Measurements from ENCODE around the gene HIGD1A.

The HIGD1A gene

DNA sequence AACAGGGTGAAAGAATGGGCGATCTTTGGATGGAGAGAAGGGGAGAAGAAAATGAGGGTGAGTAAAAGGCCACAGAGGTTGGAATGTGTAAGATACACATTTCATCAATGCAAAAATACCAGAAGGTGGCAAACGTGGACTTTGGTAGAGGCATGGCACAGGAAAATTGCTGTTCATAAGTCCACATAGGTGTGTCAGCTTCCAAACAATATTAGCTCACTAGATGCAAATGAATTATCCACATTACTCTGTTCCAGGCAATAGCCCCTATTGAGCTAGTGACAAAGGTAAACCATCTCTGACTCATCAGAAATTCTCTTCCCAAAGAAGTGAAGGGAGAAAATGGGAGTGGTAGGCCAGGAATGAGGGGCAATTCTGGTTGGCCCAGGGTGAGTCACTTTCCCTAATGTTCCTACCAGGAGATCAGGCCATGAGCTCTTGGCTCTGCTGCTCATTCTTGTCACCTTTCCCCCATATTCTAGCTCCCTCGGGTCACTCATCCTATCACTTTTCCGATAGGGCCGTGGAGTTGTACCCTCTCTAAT, 24.9 kb upstream of the HIGD1A start:
- Histone ChIP-seq H3K27ac (ENCODE audit: low read length) (no peak overlapping the region), H3K36me3 (ENCODE audit: control insufficient read depth, insufficient read depth, low read length) (no peaks in the 10 kb centered on the region), H3K27me3 (ENCODE audit: control insufficient read depth, insufficient read depth, low read length) (no peaks in the 10 kb centered on the region), H3K4me1 (ENCODE audit: control insufficient read depth, insufficient read depth, low read length) (peaks cover 2% of the 10 kb centered on the region; the same call in 1 of the 2 replicates), H3K4me3 (ENCODE audit: low read length) (no peak overlapping the region), H3K9me3 (ENCODE audit: control insufficient read depth, insufficient read depth, low read length) (no peaks in the 10 kb centered on the region)
- no CpG with 5 or more reads among the region's 5 CpGs for WGBS (ENCODE audit: insufficient coverage, insufficient read length)
- no peak for DNase-seq (ENCODE audit: low read depth, low spot score)

DNA sequence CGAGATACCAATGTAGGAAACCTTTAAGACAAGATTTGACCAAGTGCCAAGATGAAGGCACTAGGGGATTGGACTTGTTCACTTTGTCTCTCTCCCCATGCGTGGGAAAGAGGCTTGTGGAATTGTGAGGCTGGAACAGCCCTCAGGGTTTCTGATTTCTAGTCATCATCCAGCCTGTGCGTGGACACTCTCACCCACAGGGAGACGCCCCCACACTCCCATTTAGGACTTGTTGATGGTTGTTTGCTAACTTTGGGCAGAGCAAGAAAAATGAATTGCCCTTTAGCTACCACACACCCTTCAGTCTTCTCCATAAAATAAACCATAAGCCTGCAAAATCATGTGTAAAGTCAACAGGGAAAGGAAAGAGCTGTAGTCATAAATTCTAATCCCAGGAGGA, 23.4 kb upstream of the HIGD1A start:
- WGBS (ENCODE audit: insufficient coverage, insufficient read length): no CpG with 5 or more reads among the region's 4 CpGs
- Histone ChIP-seq H3K9me3 (ENCODE audit: control insufficient read depth, insufficient read depth, low read length) (no peaks in the 10 kb centered on the region), H3K4me1 (ENCODE audit: control insufficient read depth, insufficient read depth, low read length) (peaks cover 2% of the 10 kb centered on the region; the same call in 1 of the 2 replicates), H3K36me3 (ENCODE audit: control insufficient read depth, insufficient read depth, low read length) (no peaks in the 10 kb centered on the region), H3K4me3 (ENCODE audit: low read length) (no peak overlapping the region), H3K27me3 (ENCODE audit: control insufficient read depth, insufficient read depth, low read length) (no peaks in the 10 kb centered on the region), H3K27ac (ENCODE audit: low read length) (no peak overlapping the region)
- DNase-seq (ENCODE audit: low read depth, low spot score): no peak

- Histone ChIP-seq H3K4me3 (ENCODE audit: low read length) (no peak overlapping the region), H3K27me3 (ENCODE audit: control insufficient read depth, insufficient read depth, low read length) (no peaks in the 10 kb centered on the region), H3K4me1 (ENCODE audit: control insufficient read depth, insufficient read depth, low read length) (peaks cover 2% of the 10 kb centered on the region; the same call in 1 of the 2 replicates), H3K36me3 (ENCODE audit: control insufficient read depth, insufficient read depth, low read length) (no peaks in the 10 kb centered on the region), H3K9me3 (ENCODE audit: control insufficient read depth, insufficient read depth, low read length) (no peaks in the 10 kb centered on the region), H3K27ac (ENCODE audit: low read length) (no peak overlapping the region)
- no peak for DNase-seq (ENCODE audit: low read depth, low spot score)
These were observed 22.7 kb upstream of the HIGD1A start for GRCh38 chr3:42827023-42827422.

DNA sequence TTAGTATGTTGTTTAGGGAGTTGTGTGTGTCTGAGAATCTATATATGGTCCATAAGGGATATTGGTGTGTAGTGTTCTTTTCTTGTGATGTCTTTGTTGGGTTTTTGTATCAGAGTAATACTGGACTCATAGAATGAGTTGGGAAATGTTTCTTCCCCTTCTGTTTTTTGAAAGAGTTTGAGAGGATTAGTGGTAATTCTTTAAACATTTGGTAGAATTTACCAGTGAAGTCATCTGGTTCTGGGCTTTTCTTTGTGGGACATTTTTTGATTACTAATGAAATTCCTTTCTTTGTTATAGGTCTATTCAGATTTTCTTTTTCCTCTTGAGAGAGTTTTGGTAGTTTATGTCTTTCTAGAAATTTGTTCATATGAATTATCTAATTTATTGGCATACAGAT, 21.9 kb upstream of the HIGD1A start:
- no peak for DNase-seq (ENCODE audit: low read depth, low spot score)
- no peaks in the 10 kb centered on the region for H3K4me1 ChIP-seq (ENCODE audit: control insufficient read depth, insufficient read depth, low read length)
- no peak overlapping the region for H3K27ac ChIP-seq (ENCODE audit: low read length)
- no peaks in the 10 kb centered on the region for H3K27me3 ChIP-seq (ENCODE audit: control insufficient read depth, insufficient read depth, low read length)
- H3K4me3 ChIP-seq (ENCODE audit: low read length): no peak overlapping the region
- no peaks in the 10 kb centered on the region for H3K36me3 ChIP-seq (ENCODE audit: control insufficient read depth, insufficient read depth, low read length)
- no peaks in the 10 kb centered on the region for H3K9me3 ChIP-seq (ENCODE audit: control insufficient read depth, insufficient read depth, low read length)

DNA sequence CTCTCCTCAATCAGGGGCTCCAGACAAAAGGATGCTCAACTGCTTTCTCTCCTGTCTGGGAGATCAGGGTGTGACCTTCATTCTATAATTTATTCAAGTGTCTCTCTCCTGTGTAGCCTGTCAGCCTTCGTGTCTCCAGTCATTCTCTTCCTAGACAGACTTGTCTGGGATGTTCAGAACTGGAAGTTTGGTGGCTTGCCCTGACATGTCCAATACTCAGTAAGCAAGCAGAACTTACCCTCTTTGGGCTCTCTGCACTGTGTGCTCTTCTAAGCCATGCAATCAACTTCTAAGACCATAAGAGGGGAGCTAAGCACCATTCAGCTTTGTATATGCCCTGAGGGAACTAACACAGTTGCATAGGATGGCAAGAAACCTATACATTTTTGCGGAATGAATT, 19.1 kb upstream of the HIGD1A start:
- no peak for DNase-seq (ENCODE audit: low read depth, low spot score)
- no peaks in the 10 kb centered on the region for H3K36me3 ChIP-seq (ENCODE audit: control insufficient read depth, insufficient read depth, low read length)
- no peak overlapping the region for H3K4me3 ChIP-seq (ENCODE audit: low read length)
- WGBS (ENCODE audit: insufficient coverage, insufficient read length): no CpG with 5 or more reads among the region's 2 CpGs
- H3K27me3 ChIP-seq (ENCODE audit: control insufficient read depth, insufficient read depth, low read length): no peaks in the 10 kb centered on the region
- H3K9me3 ChIP-seq (ENCODE audit: control insufficient read depth, insufficient read depth, low read length): no peaks in the 10 kb centered on the region
- H3K4me1 ChIP-seq (ENCODE audit: control insufficient read depth, insufficient read depth, low read length): no peaks in the 10 kb centered on the region
- no peak overlapping the region for H3K27ac ChIP-seq (ENCODE audit: low read length)

GRCh38 chr3:42822828-42823227, 18.5 kb upstream of the HIGD1A start:
- H3K36me3 ChIP-seq (ENCODE audit: control insufficient read depth, insufficient read depth, low read length): no peaks in the 10 kb centered on the region
- no CpG with 5 or more reads among the region's 3 CpGs for WGBS (ENCODE audit: insufficient coverage, insufficient read length)
- H3K27me3 ChIP-seq (ENCODE audit: control insufficient read depth, insufficient read depth, low read length): 0 out of 2 replicates have a peak, but pooled peaks cover 2% of the 10 kb centered on the region
- H3K4me3 ChIP-seq (ENCODE audit: low read length): no peak overlapping the region
- DNase-seq (ENCODE audit: low read depth, low spot score): no peak
- H3K4me1 ChIP-seq (ENCODE audit: control insufficient read depth, insufficient read depth, low read length): no peaks in the 10 kb centered on the region
- H3K27ac ChIP-seq (ENCODE audit: low read length): no peak overlapping the region
- no peaks in the 10 kb centered on the region for H3K9me3 ChIP-seq (ENCODE audit: control insufficient read depth, insufficient read depth, low read length)

DNA sequence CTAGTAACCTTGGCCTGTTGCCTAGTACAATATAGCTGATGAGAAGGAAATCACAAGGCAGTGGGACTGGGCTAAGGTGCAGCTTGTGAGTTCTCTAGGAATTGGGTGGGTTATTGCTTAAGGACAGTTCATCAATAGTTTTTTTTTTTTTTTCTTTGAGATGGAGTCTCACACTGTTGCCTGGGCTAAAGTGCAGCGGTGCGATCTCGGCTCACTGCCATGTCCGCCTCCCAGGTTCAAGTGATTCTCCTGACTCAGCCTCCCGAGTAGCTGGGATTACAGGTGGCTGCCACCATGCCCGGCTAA, 16.4 kb upstream of the HIGD1A start:
- Histone ChIP-seq H3K36me3 (ENCODE audit: control insufficient read depth, insufficient read depth, low read length) (no peaks in the 10 kb centered on the region), H3K27ac (ENCODE audit: low read length) (no peak overlapping the region), H3K4me1 (ENCODE audit: control insufficient read depth, insufficient read depth, low read length) (no peaks in the 10 kb centered on the region), H3K4me3 (ENCODE audit: low read length) (no peak overlapping the region), H3K27me3 (ENCODE audit: control insufficient read depth, insufficient read depth, low read length) (0 out of 2 replicates have a peak, but pooled peaks cover 2% of the 10 kb centered on the region), H3K9me3 (ENCODE audit: control insufficient read depth, insufficient read depth, low read length) (no peaks in the 10 kb centered on the region)
- no peak for DNase-seq (ENCODE audit: low read depth, low spot score)
- WGBS (ENCODE audit: insufficient coverage, insufficient read length): no CpG with 5 or more reads among the region's 6 CpGs

GRCh38 chr3:42819351-42819965, 15.2 kb upstream of the HIGD1A start:
- DNase-seq (ENCODE audit: low read depth, low spot score): no peak
- Histone ChIP-seq H3K9me3 (ENCODE audit: control insufficient read depth, insufficient read depth, low read length) (no peaks in the 10 kb centered on the region), H3K27ac (ENCODE audit: low read length) (no peak overlapping the region), H3K36me3 (ENCODE audit: control insufficient read depth, insufficient read depth, low read length) (no peaks in the 10 kb centered on the region), H3K4me1 (ENCODE audit: control insufficient read depth, insufficient read depth, low read length) (no peaks in the 10 kb centered on the region), H3K4me3 (ENCODE audit: low read length) (no peak overlapping the region), H3K27me3 (ENCODE audit: control insufficient read depth, insufficient read depth, low read length) (0 out of 2 replicates have a peak, but pooled peaks cover 2% of the 10 kb centered on the region)
- no CpG with 5 or more reads among the region's 2 CpGs for WGBS (ENCODE audit: insufficient coverage, insufficient read length)

DNA sequence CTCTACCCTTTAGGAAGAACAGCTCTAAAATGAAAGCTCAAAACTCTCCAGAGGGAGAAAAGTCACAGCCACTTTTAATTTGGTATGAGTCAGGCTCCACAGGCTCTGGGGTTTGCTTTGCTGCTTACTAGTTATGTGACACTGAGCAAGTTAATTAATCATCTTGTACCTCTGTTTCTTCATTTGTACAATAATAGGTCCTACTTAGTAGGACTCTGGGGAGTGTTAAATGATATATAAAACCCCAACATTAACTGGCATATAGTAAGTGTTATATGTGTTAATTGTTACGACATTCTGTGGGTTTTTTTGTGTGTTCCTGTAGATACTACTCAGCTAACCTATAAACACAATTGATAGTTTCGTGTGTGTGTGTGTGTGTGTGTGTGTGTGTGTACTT, 11.5 kb upstream of the HIGD1A start:
- Histone ChIP-seq H3K36me3 (ENCODE audit: control insufficient read depth, insufficient read depth, low read length) (no peaks in the 10 kb centered on the region), H3K4me3 (ENCODE audit: low read length) (no peak overlapping the region), H3K27me3 (ENCODE audit: control insufficient read depth, insufficient read depth, low read length) (0 out of 2 replicates have a peak, but pooled peaks cover 2% of the 10 kb centered on the region), H3K4me1 (ENCODE audit: control insufficient read depth, insufficient read depth, low read length) (no peaks in the 10 kb centered on the region), H3K27ac (ENCODE audit: low read length) (no peak overlapping the region), H3K9me3 (ENCODE audit: control insufficient read depth, insufficient read depth, low read length) (no peaks in the 10 kb centered on the region)
- no peak for DNase-seq (ENCODE audit: low read depth, low spot score)
- no CpG with 5 or more reads among the region's 2 CpGs for WGBS (ENCODE audit: insufficient coverage, insufficient read length)

DNA sequence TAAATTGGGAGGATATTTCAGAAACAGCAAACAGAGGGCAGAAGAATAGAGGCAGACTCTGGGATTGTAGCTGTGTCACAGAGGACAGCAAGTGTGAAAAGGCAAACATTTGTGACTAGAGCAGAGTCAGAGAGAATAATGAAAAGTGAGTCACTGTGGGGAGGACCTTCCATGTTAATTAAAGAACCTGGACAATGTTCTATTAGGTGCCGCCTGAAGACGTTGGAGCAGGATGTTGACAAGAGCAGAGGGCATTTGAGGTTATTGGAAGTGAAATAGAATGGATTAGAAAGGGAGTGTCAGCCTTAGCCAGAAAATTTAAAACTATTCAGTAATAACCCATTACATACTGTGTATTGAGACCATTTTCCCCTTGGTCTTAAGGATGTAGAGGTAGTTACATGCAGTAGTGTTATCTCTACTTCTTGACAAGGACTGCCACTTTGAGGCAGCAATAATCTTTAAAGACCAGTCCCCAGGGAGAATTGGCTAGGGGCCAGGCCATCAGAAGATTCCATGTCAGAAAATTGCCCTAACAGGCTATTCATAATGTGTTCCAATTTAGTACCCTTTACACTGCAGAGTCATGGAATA, 10.7 kb upstream of the HIGD1A start:
- H3K27me3 ChIP-seq (ENCODE audit: control insufficient read depth, insufficient read depth, low read length): 0 out of 2 replicates have a peak, but pooled peaks cover 2% of the 10 kb centered on the region
- H3K4me3 ChIP-seq (ENCODE audit: low read length): no peak overlapping the region
- H3K27ac ChIP-seq (ENCODE audit: low read length): no peak overlapping the region
- H3K9me3 ChIP-seq (ENCODE audit: control insufficient read depth, insufficient read depth, low read length): no peaks in the 10 kb centered on the region
- no peaks in the 10 kb centered on the region for H3K36me3 ChIP-seq (ENCODE audit: control insufficient read depth, insufficient read depth, low read length)
- no peaks in the 10 kb centered on the region for H3K4me1 ChIP-seq (ENCODE audit: control insufficient read depth, insufficient read depth, low read length)
- no CpG with 5 or more reads among the region's 2 CpGs for WGBS (ENCODE audit: insufficient coverage, insufficient read length)
- DNase-seq (ENCODE audit: low read depth, low spot score): no peak

- no peak for DNase-seq (ENCODE audit: low read depth, low spot score)
- H3K4me3 ChIP-seq (ENCODE audit: low read length): no peak overlapping the region
- no peaks in the 10 kb centered on the region for H3K36me3 ChIP-seq (ENCODE audit: control insufficient read depth, insufficient read depth, low read length)
- no peaks in the 10 kb centered on the region for H3K9me3 ChIP-seq (ENCODE audit: control insufficient read depth, insufficient read depth, low read length)
- H3K4me1 ChIP-seq (ENCODE audit: control insufficient read depth, insufficient read depth, low read length): no peaks in the 10 kb centered on the region
- 0 out of 2 replicates have a peak, but pooled peaks cover 2% of the 10 kb centered on the region for H3K27me3 ChIP-seq (ENCODE audit: control insufficient read depth, insufficient read depth, low read length)
- no CpG with 5 or more reads among the region's 5 CpGs for WGBS (ENCODE audit: insufficient coverage, insufficient read length)
- H3K27ac ChIP-seq (ENCODE audit: low read length): no peak overlapping the region
These were observed 10.0 kb upstream of the HIGD1A start for GRCh38 chr3:42814246-42814645.

Measured in iPS DF 6.9 (cell line).